Measurements from ENCODE around the gene OPA3. TPM values are rescaled to one million over a fixed set of nuclear protein-coding genes. Genes with fewer than 3 reads are reported as not detected.

OPA3 gene
- total RNA-seq, 1 experiment from 2014 or later: 12.6 TPM

DNA sequence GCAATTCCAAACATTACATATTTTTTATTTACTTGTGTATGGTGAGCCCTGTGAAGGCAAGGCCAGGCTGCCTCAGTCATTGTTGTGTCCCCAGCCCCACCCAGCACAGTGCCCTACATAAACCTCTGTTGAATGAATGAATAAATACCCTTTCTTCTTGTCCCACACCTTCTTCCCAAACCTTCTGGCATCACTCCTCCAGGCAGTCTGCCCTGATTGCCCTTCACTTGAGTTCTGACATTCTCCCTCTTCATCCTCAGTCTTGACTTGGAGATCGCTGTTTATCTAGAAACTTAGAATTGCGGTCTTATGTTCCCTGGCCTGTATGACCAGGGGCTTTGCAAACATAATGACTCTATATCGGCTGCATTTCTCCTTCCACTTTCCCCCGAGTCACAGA lies 5.2 kb upstream of the OPA3 start:
- Histone ChIP-seq H3K4me3 (ENCODE audit: insufficient read depth, low read depth, low read length) (no peak overlapping the region), H3K36me3 (replicated peaks; ENCODE audit: control insufficient read depth, insufficient read depth, low read length) (no peaks in the 10 kb centered on the region), H3K27me3 (ENCODE audit: control insufficient read depth, insufficient read depth, low read length) (peaks cover 17% of the 10 kb centered on the region)
- no peak for DNase-seq

DNA sequence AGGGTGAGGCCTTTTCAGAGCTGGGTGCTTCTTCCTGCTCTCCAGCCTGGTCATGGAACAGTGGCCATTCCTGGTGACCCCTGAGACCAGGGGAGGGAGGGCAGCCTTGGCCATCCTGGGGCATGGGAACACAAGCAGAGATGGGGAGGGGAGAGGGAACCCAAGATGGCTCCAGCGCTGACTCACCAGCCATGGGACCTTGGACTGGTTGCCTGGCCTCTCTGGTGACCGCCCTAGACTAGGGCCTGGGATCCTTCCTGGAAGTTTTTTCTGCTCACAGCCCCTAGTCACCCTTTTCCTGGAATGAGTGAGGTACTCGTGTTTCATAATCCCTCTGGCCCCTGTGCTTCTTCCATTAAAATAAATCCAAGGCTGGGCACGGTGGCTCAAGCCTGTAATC lies 3.3 kb upstream of the OPA3 start:
- H3K27me3 ChIP-seq (ENCODE audit: control insufficient read depth, insufficient read depth, low read length): peaks cover 17% of the 10 kb centered on the region
- no peaks in the 10 kb centered on the region for H3K36me3 ChIP-seq (replicated peaks; ENCODE audit: control insufficient read depth, insufficient read depth, low read length)
- no peak for DNase-seq
- no peak overlapping the region for H3K4me3 ChIP-seq (ENCODE audit: insufficient read depth, low read depth, low read length)

DNA sequence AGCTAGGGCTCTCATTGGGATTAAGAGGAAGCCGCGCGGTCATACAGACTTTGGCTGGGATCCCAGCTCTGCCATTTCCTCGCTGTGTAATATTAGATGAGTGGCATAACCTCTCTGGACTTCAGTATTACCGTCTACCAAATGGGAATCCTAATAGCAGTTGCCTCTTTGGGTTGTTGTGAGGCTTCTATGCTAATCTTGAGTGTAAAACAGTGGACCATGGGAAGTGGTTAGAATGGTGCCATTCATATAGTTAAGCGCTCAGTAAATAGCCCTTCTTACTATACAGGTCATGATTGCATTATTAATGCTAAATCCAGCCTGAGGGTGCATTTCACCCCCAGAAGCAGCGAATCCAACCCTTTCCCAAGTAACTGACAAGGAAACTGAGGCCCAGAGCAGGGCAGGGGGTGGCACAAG lies 566 bp upstream of the OPA3 start:
- Histone ChIP-seq H3K36me3 (replicated peaks; ENCODE audit: control insufficient read depth, insufficient read depth, low read length) (no peaks in the 10 kb centered on the region), H3K4me3 (ENCODE audit: insufficient read depth, low read depth, low read length) (peak overlapping the region; percentile 84), H3K27me3 (ENCODE audit: control insufficient read depth, insufficient read depth, low read length) (no peaks in the 10 kb centered on the region; the same call in 1 of the 2 replicates)
- DNase-seq: no peak

DNA sequence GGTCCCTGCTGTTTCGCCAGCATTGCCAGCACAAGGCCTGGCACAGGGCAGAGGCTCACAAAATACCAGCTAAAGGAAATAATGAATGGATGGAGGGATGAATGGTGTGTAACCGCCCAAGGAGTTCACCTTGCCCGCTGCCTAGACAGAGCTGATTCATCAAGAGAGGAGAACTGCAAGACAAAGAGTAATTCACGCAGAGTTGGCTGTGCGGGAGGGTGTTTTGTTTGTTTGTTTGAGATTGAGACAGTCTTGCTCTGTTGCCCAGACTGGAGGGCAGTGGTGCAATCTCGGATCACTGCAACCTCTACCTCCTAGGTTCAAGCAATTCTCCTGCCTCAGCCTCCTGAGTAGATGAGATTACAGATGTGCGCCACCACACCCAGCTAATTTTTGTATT lies 3.0 kb downstream of the OPA3 start:
- no peak for DNase-seq
- H3K36me3 ChIP-seq (replicated peaks; ENCODE audit: control insufficient read depth, insufficient read depth, low read length): no peaks in the 10 kb centered on the region
- no peaks in the 10 kb centered on the region for H3K27me3 ChIP-seq (ENCODE audit: control insufficient read depth, insufficient read depth, low read length)
- H3K4me3 ChIP-seq (ENCODE audit: insufficient read depth, low read depth, low read length): no peak overlapping the region

DNA sequence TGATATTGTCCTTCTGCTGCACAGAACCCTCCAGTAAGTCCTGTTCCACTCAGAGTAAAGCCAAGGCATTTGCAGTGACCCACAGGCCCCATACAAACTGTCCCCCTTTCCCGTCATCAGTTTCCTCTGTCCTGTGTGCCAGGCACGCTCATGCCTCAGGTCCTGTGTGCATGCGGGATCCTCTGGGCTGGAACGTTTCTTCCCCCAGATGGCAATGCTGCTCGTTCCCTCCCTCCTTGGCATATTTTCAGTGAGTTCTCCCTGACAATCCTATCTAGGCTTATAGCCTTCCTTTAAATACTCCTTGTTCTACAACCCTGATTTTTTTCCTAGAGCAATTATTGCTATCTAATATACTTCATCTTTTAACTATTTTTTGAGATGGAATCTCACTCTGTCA lies 5.7 kb downstream of the OPA3 start:
- no peaks in the 10 kb centered on the region for H3K27me3 ChIP-seq (ENCODE audit: control insufficient read depth, insufficient read depth, low read length)
- no peaks in the 10 kb centered on the region for H3K36me3 ChIP-seq (replicated peaks; ENCODE audit: control insufficient read depth, insufficient read depth, low read length)
- no peak overlapping the region for H3K4me3 ChIP-seq (ENCODE audit: insufficient read depth, low read depth, low read length)
- DNase-seq: no peak

DNA sequence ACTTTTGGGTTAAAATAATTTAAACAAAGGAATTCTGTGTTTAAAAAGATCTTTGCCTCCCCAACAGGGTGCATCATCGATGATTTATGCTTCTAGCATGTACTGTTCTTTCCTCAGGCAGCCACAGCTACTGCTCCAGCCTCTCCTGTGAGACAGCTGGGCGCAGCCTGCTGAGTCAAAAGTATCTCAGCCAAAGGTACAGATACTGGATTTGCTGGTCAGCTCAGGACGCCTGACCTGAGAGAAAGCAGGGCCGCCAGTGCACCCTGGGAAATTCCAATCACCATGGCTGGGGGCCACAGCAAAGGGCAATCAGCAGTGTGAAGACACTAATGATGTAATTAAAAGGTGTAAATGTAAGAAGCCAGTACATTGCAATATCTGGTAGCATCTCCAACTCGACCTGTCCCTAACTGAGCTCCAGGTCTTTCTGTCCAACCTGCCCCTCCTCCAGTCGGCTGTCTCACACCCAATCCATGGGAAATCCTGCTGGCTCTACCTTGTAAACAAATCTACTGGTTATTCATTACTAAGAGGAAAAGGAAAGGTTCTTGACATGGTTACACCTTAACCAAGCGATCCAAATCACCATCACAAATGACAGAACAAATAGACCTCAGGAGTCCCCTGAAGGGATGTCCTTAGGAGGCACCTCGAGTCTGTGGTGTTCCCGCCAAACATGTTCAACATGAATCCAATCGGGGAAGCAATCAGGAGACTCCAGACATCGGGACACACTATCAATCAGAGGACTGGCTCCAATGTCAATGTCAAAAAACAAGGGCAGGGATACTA lies 7.3 kb downstream of the OPA3 start:
- no peaks in the 10 kb centered on the region for H3K36me3 ChIP-seq (replicated peaks; ENCODE audit: control insufficient read depth, insufficient read depth, low read length)
- DNase-seq: peak; percentile 24
- no peaks in the 10 kb centered on the region for H3K27me3 ChIP-seq (ENCODE audit: control insufficient read depth, insufficient read depth, low read length)
- H3K4me3 ChIP-seq (ENCODE audit: insufficient read depth, low read depth, low read length): no peak overlapping the region

DNA sequence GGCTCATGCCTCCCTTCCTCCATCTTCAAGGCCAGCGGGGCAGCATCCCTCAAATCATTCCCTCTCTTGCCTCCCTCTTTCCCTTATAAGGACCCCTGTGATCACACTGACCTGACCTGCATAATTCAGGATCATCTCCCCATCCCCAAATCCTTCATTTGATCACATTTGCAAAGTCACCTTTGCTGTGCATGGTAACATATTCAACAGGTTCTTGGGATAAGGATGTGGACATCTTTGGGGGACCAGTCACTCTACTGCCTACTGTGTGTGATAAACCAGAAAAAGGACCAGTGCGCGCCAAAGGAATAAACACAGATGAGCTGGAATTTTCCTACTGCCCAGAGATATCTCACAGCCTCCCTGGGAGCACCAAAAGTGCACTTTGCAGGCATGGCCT lies 7.9 kb downstream of the OPA3 start:
- H3K27me3 ChIP-seq (ENCODE audit: control insufficient read depth, insufficient read depth, low read length): no peaks in the 10 kb centered on the region
- DNase-seq: no peak

DNA sequence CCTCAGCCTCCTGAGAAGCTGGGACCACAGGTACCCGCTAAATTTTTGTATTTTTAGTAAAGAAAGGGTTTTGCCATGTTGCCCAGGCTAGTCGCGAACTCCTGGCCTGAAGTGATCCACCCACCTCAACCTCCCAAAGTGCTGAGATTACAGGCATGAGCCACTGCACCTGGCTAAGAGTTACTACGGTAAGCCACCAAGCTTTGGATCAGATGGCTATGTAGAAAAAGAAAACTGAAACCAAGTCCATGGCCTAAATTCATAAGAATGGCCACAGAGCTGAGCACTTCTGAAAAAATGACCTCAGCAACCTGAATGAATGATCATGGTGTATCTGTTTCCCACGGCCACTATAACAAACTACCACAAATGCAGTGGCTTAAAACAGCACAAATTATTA lies 9.4 kb downstream of the OPA3 start:
- Histone ChIP-seq H3K36me3 (replicated peaks; ENCODE audit: control insufficient read depth, insufficient read depth, low read length) (no peaks in the 10 kb centered on the region), H3K4me3 (ENCODE audit: insufficient read depth, low read depth, low read length) (no peak overlapping the region), H3K27me3 (ENCODE audit: control insufficient read depth, insufficient read depth, low read length) (no peaks in the 10 kb centered on the region)
- no peak for DNase-seq

More for the DNA sequence above, 7.9 kb downstream of the OPA3 start:
- no peaks in the 10 kb centered on the region for H3K36me3 ChIP-seq (replicated peaks; ENCODE audit: control insufficient read depth, insufficient read depth, low read length)
- no peak overlapping the region for H3K4me3 ChIP-seq (ENCODE audit: insufficient read depth, low read depth, low read length)

DNA sequence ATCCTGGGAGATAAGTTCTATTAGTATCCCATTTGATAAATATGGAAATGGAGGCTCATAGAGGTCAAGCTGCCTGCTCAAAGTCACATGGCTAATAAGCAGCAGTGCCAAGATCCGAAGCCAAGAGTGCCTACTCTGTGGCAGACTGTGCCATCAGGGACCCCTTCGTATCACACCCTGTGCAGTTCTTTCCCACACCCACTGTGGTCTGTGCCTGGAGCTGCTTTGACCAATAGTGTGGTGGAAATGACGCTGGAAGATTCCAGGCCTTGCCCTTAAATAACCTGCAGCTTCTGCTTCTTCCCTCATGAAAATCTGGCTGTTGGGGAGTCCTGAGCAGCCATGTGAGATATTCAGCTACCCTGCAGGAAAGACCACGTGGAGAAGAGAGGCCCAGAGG lies 10.1 kb downstream of the OPA3 start:
- no peak for DNase-seq
- Histone ChIP-seq H3K27me3 (ENCODE audit: control insufficient read depth, insufficient read depth, low read length) (no peaks in the 10 kb centered on the region), H3K36me3 (replicated peaks; ENCODE audit: control insufficient read depth, insufficient read depth, low read length) (no peaks in the 10 kb centered on the region), H3K4me3 (ENCODE audit: insufficient read depth, low read depth, low read length) (no peak overlapping the region)

DNA sequence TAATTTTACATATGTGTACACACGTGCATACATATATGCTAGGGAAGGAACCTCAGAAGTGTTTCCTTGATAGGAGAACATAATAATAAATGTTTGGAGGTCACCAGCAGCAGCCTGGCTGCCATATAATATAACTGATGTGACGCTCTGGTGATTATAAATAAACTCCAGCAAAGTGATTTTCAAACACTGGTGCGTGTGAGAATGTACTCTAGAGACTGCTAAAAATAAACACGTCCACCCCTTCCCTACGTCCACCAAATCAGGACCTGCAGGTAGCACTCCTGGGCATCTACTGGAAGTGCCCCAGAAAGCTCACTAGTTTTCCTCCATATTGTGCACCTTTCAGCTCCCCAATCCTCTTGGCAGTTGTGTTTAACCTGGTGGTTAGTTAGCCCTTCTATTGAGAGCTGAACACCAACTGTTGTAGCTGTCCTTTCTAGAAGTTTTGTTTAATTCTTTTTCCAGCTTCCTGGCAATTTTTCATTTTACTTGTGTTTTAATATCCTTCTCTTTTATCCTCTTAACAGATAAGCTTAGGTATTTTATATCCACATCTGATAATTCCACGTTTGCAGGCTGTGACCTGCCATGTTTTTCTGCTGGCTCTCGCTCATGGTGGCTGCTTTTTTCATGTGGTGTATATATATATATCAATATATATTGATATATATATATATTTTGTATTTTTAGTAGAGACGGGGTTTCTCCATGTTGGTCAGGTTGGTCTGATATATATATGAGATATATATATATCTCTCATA lies 13.0 kb downstream of the OPA3 start:
- no peak overlapping the region for H3K4me3 ChIP-seq (ENCODE audit: insufficient read depth, low read depth, low read length)
- no peaks in the 10 kb centered on the region for H3K27me3 ChIP-seq (ENCODE audit: control insufficient read depth, insufficient read depth, low read length)
- no peak for DNase-seq
- no peaks in the 10 kb centered on the region for H3K36me3 ChIP-seq (replicated peaks; ENCODE audit: control insufficient read depth, insufficient read depth, low read length)

DNA sequence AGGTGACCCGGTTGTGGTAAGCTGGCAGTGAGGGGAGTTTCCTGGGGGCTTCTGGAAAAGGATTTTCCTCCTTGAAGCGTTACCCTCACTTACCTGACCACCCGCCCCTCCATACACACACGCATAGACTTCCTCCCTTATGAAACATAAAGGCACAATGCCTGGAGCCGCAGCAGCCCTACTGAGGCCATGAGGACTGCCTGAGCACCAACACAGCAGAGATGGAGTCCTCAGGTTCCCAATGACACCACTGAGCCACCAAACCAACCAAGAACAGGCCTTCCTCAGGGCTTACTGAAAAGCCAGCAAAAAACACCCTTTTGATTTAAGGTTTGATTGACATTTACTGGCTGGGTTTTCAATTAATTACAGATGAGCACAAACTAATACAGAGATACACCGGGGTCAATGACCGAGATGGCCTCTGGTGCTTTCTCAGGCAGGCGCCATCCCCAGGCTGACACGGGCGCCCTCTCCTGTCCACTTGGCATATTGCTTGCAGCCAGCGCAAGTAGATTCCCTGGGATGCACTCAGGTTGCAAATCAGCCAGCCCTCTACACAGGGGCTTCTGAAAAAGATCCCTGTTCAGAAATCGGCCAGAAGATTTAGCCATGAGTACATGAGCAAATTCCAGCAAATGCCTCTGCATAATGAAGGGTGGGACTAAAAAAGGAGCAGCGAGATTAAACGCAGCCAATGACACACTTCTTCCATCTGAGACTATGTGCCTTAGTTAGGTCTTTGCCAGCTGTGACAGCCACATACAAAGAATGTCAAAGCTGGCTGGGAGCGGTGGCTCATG lies 14.8 kb downstream of the OPA3 start:
- Histone ChIP-seq H3K4me3 (ENCODE audit: insufficient read depth, low read depth, low read length) (no peak overlapping the region), H3K27me3 (ENCODE audit: control insufficient read depth, insufficient read depth, low read length) (no peaks in the 10 kb centered on the region), H3K36me3 (replicated peaks; ENCODE audit: control insufficient read depth, insufficient read depth, low read length) (no peaks in the 10 kb centered on the region)
- peak; percentile 69 for DNase-seq

DNA sequence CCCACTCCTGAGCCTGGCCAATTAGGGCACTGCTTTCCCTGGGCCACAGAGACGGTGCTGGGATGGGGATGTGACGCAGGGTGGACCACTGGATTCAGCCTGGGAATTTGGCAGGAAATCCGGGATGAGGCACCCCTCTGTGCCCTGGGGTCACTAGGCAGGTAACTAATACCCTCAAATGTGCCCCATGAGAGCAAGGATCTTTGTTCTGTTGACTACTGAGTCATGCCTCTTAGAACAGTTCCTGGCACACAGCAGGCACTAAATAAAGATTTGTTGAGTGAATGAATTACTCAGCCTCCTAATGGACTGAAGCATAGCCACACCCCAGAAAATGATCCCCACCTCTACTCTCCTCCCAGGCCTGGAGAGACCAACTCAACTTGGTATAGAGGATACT lies 15.9 kb downstream of the OPA3 start:
- Histone ChIP-seq H3K4me3 (ENCODE audit: insufficient read depth, low read depth, low read length) (no peak overlapping the region), H3K27me3 (ENCODE audit: control insufficient read depth, insufficient read depth, low read length) (no peaks in the 10 kb centered on the region), H3K36me3 (replicated peaks; ENCODE audit: control insufficient read depth, insufficient read depth, low read length) (no peaks in the 10 kb centered on the region)
- no peak for DNase-seq

DNA sequence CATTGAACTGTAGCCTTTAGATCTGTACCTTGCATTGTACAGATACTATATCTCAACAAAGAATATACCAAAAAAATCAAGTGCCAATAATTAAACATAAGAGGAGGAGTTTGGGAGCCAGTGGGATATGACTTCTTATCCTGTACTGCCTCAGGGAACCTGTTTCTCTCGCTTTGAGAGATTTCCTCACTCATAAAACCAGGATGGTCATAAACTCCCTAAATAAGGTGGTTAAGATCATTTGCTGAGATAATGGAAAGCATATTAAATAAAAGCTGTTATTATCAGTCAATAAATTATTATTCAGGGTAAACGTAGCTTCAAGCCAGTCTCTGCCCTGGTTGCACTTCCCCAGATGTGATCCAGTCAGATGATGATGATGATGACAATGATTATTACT lies 17.0 kb downstream of the OPA3 start:
- Histone ChIP-seq H3K36me3 (replicated peaks; ENCODE audit: control insufficient read depth, insufficient read depth, low read length) (no peaks in the 10 kb centered on the region), H3K27me3 (ENCODE audit: control insufficient read depth, insufficient read depth, low read length) (no peaks in the 10 kb centered on the region), H3K4me3 (ENCODE audit: insufficient read depth, low read depth, low read length) (no peak overlapping the region)
- DNase-seq: no peak

DNA sequence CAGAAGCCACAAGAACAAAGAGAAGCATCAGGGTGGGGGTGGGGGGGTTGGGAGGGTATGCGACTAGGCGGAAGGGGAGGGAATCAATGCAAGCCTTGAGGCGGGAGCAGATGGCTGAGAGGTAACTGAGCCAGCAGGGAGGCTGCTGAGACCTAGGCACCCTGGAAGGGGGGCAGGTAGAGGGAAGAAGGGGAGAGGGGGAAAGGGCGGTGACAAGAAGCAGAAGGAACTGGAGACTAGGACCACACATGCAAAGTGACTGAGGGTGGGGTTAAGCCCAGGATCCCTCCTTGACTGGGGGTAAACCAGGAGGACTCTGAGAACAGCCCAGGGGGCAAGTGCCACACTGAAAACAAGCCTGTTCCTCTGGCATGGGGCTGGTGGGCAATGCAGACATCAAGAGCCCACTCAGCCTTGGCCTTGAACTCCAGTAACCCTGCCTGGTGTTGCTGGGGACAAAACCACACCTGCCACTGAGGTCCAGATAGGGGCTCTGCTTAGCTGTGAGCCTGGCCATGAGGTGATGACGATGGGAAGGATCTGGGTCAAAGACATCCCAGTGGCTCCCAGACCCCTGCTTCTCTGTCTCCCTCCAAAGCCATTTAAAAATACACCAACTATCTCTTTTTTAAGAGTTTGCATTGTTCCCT lies 20.3 kb downstream of the OPA3 start:
- H3K27me3 ChIP-seq (ENCODE audit: control insufficient read depth, insufficient read depth, low read length): no peaks in the 10 kb centered on the region
- DNase-seq: peak; percentile 70
- no peaks in the 10 kb centered on the region for H3K36me3 ChIP-seq (replicated peaks; ENCODE audit: control insufficient read depth, insufficient read depth, low read length)
- no peak overlapping the region for H3K4me3 ChIP-seq (ENCODE audit: insufficient read depth, low read depth, low read length)

Data from H7 (cell line).